Left hindlimb (tissue), 1 donor: ENCODE results near the gene GARS1.
"Not testable (repeated sequence)": the region's sequence is repeated elsewhere in the genome, so short reads cannot be mapped to it uniquely, and the experiment has no call there.

ENCODE experiments used
- DNase-seq: peaks from one replicate; pipeline ENCODE4 v3.0.0-alpha.2; 2018

The GARS1 gene

DNA sequence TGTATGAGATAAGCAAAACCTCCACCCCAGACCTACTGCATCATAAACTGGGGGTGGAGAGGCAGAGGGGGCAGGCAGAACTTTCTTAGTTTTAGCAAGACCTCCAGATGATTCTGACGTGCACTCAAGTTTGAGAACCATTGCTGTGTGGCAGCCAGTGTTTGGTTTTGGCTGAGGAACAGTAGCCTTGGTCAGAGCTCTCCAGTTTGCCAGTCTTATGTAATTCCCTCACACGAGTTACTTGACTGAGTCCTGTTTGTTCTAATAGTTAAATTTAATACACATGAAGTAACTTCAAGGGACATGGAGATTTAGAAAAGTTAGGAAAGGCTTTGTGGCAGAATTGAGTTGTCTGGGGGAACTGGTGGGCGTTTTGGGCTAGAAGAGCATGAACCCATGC lies 38.5 kb downstream of the GARS1 start:
- DNase-seq, result no peak

DNA sequence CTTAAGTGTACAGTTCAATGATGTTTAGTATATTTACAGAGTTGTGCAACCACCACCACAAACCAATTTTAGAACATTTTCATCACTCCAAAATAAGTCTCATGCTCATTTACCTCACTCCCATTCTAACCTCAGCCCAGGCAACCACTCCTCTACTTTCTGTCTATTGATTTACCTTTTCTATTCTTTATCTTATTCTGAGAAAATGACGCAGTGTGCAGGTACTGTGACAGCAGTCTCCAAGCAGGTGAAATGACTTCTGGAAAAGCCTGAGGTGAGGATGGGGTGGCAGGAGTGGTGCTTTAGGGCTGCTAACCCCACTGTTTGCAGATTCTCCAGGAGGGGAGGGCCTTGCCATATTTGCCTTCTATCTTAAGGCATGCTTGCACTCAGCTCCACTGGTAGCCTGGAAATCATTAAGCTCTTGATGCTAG lies 39.5 kb downstream of the GARS1 start:
- no peak for DNase-seq

DNA sequence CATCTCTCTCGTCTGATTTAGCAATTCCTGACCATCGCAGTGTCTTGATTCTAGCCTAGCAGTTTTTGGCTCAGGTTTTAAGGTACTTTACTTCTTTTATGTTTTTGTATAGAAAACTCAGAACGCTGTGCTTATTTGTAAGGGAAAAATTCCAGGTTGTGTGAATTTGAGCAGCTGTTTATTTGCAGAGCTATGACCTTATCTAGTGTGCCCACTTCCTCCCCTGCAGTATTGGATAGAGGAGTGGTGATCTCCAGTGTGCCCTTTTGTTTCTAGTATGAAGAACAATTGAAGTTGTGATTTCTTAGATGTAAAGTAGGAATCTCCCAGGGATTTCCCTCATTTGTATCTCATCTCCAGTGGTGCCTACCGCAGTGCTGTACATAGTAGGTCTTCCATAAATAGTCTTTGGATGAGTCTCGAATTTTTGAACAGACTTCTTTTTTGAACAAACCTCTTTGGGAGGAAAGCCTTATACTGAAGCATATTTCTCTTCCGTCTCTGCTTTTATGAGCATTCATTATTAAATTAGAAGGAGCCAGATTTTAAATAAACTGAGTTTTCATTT lies 40.0 kb downstream of the GARS1 start:
- no peak for DNase-seq

DNA sequence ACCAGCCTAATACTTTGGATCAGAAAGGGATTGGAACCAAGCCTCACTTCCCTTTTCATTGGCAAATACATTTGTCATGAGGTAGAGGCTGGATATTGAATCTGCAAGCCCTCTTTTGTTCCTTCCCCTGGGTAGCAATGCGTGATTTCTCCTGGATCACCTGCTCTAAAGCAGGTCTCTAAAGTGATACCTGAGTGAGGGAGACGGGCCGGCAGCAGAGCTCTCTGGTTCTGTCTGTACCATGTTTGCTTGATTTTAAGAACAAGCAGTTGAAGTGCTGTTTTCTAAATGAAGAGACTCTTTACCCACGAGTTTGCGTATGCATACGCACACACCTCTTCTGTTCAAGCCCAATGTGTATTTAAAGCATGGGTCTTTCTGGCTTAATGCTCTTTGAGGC lies 41.1 kb downstream of the GARS1 start:
- no peak for DNase-seq

DNA sequence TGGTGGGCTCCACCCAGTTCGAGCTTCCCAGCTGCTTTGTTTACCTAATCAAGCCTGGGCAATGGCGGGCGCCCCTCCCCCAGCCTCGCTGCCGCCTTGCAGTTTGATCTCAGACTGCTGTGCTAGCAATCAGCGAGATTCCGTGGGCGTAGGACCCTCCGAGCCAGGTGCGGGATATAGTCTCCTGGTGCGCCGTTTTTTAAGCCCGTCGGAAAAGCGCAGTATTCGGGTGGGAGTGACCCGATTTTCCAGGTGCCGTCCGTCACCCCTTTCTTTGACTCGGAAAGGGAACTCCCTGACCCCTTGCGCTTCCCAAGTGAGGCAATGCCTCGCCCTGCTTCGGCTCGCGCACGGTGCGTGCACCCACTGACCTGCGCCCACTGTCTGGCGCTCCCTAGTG lies 47.6 kb downstream of the GARS1 start:
- DNase-seq, result not testable (repeated sequence)

DNA sequence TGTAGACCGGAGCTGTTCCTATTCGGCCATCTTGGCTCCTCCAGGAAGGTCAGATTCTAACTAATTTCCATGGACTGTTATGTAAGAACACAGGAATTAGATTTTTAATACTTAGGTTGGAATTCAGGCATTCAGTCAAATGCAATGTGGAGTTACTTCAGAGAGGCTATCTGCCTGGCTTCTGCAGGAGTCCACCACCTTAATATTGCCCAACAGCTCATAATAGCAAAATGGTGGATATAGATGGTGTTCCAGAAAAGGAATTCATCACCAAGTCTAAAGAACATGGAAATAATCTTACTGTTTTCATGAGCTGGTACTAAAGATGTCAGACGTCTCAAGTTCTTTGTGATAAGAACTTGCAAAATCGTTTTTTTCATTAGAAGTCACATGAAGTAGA lies 48.1 kb downstream of the GARS1 start:
- no peak for DNase-seq

DNA sequence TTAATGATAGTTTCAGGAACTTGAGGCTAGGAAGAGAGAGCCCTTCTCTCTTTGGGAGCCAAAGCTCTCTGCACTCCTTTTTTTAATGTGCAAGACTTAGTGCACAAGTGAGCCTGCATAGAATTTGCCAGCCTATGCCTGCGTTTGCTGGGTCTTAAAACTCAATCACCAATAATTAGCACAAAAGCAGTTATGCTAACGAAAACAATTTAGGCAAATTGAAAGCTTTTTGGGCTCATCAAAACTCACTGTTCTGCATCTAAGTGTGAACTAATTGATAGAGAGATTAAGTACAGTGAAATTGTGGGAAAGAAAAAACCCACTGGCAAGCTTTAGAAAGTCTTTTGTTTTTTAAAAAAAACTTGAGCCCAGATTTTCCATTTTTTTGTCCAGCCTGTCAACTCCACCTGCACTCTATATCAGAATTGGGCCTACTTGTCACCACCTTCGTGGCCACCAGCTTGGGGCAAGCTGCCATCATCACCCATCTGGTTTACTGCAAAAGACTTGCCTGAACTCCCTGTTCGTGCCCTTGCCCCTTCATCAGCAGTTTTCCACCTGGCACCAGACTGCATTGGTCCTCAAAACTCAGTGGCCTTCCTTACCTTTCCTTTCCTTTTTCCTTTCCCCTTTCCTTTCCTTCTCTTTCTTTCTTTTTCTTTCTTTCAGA lies 49.7 kb downstream of the GARS1 start:
- no peak for DNase-seq

DNA sequence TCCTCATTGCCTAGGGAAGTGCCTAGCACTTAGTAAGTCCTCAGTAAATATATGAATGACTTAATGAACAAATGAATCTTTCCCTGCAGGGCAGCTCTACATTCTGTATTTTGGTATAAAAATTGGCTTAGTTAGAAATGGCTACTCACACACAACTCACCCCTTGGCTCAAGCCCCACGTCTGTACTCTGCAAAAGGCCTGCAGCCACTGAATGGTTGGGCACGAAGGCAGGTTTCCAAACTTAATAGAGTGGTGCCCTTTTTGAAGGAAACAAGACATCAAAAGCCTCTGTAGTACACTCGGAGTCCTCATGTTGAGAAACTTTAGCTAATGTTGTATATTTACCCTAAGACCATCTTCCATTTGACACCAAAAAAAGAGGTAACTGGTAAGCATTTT lies 51.0 kb downstream of the GARS1 start:
- DNase-seq, result no peak

DNA sequence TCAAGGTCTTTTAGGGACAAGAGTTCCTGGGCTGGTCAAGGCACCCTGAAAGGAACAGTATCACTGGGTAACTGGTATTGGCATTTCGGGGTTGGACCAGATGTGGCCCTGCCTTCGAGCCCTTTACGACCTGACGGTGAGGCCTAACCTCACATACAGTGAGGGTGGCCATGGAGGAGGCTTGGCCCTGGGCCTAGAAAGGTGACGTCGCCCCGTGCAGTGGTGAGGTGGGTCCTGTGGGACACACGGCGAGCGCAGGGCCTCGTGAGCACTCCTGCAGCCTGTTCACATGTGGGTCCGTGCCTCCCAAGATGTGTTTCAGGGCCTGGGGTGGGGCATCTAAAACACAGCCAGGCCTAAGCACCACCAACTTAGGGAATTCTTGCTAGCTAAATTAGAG lies 51.5 kb downstream of the GARS1 start:
- no peak for DNase-seq

DNA sequence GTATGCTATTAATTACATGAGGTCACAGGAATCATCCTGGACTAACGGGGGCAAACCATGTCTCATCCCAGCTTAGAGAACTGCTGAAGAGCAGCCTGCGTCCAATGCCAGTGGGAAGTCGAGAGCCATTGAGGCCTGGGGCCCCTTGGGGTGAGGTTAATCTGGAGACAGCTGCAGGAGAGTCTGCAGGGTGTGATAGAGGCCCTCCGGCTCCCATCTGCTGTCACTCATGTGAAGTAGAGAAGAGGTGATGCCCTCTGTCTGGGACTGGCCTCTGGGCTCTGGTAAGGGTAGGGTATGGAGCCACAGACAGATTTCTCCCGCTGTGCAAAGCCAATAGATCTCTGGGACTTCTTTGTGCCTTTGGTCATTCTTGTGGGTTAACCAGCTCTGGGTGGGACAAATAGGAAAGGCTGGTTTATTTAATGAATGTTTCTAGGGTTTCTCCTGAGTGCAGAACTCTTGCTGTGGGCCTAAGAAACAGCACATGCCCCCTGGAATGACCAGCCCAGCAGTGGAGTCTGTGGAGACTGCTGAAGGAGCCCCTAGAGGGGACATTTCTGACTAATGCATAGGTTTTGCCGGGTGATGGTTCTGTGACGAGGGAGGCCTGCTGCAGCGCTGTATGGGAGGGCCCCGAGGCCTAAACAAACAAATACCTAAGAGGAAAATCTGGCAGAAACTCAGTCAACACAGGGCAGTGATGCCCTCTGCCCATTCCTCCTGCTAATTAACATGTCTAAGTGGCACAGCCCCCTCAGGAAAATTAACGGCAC lies 53.1 kb downstream of the GARS1 start:
- no peak for DNase-seq

DNA sequence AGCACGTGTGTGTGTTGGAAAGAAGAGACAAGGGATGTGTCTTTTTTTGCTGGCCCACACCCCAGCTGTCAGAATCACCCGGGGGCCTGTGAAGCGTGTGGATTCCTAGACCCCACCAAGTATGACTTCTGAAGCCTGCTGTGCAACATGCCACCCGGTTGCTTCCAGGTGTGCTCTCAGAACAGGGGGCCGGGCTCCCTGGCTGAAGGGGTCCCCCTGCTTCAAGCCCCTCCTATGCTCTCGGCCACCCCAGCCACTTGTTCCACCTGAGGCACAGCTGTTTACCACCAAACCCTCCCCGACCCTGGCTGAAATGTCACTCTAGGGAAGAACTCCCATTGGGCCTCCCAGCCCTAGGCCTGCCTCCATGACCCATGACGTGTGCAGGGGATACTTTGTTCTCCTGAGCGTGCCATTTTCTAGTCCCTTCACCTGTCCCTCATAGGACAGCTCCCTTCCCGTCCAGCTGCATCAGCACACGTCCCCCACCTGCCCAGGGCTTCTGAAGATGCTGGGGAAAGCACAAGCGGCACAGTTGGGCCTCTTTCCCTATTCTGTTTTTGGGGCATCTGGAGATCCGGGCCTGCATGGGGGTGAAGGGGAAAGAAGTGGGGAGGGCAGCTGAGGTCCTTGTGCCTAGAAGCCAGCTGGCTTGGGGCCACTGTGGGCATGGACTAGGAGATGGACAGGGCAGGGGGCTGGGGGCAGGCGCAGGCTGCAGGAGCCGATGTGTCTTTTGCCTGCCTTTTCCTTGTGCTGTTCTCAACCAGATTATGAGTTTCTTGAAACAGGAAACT lies 54.3 kb downstream of the GARS1 start:
- no peak for DNase-seq

DNA sequence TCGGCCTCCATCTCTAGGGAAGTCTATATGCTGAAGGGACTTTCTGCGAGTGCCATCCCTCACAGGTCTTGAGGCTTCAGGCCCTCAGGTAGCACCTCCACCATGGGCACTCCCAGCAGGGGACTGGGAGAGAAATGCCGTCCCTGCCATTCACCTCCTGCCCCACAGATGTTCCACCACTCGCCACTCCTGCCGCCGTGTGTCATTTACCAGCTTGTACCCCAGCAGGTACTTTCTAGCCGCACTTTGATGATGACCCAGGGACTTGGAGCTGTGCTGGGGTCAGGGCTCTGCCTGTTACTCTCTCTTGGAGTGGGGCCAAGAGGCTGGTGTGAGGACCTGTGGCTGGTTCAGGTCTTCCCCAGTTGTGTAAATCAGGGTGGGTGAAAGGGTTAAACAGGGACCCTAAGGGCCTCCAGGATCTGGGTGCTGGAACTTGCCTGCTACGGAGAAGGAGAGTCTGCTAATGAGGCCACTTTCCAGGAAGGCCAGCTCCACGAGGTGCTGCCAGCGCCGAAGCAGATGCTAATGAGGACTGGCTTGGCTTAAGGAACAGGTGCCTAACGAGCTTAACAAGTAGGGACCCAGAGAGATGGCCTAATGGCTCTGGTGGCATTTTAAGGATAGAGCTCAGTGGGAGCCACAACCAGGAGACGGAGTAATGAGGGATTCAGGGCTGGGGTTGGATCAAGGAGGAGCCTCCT lies 55.2 kb downstream of the GARS1 start:
- DNase-seq, result no peak

DNA sequence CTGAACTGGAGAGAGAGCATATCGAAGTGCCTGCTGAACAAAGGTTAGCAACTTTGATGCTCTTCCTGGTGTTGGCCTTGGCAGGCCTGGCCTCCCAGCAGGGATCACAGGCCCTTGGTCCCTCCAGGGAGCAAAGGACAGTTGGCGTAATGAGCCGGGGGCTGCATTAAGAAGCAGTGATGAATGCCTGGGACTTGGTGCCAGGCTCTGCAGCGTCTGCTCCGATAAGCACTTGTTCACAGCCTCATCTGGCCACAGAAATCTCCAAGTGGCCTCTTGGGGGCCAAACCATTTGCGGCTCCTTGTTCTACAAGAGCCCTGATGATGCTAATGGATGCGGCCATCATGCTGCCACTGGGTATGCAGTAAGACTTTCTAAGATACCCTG lies 55.7 kb downstream of the GARS1 start:
- DNase-seq, result no peak

DNA sequence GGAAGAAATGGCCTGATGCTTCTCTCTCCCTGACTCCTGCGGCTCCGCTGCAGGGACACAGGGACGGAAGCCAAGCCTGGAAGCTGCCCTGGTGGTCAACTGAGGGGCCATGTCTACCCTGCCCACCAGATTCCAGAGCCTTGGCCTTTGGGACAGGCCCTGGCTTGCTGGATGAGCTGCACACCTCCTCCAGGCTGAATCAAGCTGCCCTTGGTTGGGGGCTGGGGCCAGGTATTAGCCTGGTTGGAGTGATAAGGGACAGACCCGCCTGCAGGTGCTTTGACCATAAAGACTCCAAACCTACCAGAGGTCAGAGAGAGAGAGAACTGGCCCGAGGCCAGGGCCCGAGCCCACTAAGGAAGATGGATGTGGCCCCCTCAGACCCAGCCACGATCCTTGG lies 57.5 kb downstream of the GARS1 start:
- no peak for DNase-seq

DNA sequence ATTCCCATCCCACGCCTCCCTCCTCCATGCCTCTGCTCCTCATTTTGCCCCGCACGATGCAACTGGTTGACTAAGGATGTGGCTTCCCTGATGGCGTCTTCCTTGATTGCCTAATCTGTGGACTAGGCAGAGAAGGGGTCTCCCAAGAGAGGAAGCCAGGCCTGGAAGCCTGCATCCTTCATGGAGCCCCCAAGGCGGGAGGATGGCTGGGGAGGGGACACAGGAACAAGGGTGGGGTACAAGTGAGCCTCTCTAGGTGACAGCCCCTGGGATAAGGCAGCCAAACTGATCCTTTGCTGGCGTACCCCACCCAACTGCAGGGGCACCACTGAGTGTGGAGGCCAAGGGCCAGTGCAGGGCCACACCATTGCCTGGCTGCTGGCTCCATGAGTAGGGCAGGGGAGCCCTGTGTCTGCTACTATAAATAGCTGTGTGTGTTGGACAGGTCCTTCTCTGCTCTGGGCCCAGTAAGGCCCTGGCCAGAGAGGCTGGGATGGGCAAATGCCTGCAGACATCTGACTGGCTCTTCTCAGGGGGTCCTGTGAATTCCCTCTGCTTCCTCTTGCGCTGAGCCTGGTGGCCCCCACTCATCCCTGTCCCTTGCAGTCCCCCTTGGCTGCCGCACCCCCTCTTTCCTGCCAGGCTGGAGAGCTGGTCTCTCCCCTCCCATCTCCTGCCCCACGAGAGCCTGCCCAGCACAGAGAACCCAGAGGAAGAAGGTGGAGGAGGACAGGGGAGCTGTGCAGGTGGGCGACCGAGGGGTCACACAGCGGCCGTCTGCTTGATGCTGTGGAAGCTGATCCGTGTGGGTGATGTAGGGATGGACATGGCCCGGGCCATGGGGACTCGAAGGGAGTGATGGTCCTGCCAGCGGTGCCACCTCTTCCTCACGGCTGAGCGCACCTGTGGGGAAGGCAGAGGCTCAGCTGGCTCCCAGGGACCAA lies 58.3 kb downstream of the GARS1 start:
- DNase-seq, result no peak

DNA sequence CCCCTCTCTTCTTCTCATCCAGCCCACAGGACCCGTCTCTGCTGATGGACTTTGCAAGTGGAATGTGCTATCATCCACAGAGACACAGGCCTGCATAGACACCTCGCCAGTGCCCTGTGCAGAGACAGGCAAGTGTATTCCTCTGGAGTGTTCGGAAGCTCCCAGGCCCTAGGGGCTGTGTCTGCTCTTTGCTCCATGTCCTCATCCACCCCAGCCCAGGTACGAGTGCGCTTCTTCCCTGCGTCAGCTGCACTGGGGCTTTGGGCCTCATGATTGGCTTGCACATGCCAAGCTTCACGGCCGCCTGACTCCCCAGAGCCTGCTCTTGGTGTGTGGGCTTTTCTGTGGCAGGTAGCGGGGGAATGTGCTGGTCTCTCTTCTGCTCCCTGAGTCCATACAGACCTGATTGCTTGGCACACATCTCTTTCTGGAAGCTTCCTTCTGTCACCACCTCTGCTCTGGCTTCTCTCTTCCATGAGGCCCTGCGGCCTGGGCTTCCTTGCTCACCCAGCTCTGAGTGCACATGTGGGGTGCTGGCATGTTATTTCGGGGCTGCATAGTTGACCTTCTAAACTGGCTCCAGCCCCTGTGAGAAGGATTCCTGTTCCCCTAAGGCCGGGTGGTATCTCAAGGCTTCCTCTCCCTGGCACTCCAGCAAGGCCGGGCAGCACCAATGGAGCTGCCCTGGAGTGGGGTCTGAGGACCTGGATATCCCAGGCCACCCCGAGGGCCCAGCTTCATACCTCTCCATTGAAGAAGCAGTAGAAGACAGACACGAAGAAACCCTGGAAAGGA lies 59.8 kb downstream of the GARS1 start:
- no peak for DNase-seq

DNA sequence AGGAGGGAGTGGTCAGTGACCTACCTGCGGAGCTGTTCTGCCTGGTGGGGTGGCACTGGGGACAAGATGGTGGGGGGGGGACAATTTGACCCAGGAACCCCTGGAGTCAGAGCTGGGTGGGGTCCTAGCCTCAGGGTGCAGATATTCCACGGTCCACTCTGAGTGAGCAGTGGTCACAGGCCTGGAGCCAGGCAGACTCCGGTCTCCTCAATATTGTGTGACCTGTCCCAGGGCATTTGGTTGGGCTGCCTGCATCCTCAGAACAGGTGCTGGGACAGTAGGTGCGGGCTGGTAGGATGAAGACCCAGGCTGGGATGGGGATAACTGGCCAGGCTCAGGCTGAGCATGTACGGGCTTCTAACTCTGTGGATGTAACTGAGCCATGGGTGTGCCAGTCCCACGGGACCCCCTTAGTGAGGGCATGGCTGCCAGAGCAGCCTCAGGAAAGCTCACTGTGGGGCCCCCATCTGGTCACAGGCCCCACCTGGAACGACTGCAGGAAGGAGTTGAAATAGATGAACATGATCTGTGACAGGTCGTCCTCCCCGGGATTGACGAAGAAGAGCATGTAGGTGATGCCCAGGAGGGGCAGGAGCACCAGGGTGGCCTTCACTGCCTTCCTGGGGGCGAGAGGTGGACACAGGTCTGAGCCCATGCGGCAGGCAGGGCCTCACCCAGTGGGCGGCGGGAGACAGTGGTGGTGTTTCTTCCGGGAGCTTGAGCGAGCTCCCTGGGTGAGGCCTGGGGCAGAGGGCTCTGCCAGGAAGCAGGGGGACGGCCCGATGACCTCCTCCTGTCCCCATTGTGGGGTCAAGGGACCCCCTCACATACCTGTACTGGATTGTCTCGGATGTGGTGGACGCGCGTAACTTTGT lies 60.7 kb downstream of the GARS1 start:
- no peak for DNase-seq

DNA sequence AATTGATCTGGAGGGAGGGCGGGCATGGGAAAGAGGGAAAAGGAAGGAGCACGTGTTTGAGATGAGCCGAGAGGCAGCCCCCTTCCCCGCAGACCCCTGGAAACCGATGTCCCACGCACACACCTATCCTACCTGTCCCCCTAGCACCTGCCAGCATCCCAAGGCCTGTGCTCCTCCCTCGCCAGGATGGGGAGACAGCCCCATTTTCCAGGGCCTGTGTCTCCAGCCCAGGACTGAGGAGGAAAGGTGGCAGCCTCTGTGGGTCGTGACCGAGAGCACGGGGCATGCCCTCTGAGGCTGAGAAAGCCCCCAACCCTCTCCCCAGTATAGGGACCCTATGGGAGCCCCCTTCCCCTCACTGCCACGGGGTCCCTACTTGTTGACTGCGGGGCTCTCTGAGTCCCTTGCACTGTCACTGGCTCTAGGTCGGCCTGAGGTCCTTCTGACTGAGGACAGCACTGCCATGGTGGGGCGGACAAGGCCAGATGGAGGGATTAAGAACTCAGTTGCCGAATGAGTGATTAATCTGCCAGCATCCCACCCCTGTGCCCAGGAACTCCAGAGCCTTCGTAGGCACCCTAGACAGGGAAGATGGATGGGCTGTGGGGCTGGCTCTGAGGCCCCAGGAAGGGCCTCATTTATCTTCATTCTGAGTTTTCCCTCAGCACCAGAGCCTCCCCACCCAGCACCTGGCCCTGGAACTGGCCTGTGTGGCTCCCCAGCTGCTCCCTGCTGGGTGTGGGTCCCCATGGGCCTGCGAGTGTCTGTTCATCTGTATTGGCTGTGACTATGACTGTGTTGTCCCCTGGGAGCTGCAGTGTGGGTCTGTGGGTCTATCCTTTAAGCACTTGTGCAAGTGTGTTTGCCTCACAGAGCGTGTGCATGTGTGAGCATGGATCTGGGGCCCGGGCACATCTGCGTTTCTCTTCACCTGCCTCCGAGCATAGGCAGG lies 61.6 kb downstream of the GARS1 start:
- DNase-seq, result no peak

DNA sequence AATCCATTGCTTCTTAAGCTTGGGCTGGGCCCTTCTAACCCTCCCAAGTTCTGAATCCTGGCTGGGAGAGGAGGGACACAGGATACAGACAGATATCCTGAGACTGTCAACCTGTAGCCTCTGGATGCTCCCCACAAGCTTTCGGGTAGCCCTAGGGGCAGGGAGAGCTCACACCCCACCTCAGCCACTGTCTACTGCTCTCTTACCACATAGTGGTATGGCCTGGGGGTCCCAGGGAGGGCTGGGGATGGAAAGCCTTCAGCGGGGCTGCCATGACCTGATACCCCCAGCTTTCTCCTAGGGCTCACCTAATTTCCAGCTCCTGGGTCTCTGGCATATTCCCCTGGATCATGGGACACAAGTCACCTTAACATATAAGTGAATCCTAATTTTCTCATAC lies 62.5 kb downstream of the GARS1 start:
- DNase-seq, result no peak
